Measurements from ENCODE around the gene DGKI.
"Not testable (repeated sequence)": the region's sequence is repeated elsewhere in the genome, so short reads cannot be mapped to it uniquely, and the experiment has no call there.

Gene DGKI

DNA sequence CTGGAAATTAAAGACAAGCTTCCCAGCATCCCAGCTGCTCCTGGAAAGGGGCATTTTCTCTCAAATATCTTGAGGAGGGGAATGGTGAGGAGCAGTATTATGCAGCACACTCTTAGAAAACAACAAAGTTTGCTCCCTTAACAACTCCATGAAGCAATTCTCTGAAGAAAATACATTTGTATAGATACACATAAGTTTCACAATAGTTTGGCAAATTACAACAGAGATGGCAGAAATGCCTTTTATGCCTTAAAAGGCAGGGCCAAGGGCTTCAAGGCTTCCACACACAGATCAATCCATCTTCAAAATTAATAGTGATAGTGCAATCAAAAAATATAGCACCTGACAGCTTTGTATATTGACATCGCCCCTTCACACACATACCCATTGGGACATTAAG, 12.2 kb downstream of the DGKI start:
- no peak for DNase-seq

DNA sequence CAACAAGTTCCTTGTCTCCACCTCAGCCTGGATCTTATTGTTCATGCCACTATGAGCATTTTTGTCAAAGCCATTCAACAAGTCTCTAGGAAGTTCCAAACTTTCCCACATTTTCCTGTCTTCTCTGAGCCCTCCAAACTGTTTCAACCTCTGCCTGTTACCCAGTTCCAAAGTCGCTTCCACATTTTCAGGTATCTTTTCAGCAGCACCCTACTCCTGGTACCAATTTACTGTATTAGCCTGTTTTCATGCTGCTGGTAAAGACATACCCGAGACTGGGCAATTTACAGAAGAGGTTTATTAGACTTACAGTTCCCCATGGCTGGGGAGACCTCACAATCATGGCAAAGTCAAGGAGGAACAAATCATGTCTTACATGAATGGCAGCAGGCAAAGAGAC, 13.8 kb downstream of the DGKI start:
- not testable (repeated sequence) for DNase-seq

DNA sequence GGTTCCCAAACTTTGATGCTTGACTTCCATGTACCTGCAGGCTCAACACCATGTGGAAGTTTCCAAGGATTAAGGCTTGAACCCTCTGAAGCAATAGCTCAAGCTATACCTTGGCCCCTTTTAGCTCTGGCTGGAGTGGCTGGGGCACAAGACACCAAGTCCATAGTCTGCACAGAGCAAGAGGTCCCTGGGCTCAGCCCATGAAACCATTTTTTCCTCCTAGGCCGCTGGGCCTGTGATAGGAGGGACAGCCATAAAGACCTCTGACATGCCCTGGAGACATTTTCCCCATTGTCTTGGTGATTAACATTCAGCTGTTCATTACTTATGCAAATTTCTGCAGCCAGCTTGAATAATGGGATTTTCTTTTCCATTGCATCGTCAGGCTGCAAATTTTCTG, 14.4 kb downstream of the DGKI start:
- no peak for DNase-seq

DNA sequence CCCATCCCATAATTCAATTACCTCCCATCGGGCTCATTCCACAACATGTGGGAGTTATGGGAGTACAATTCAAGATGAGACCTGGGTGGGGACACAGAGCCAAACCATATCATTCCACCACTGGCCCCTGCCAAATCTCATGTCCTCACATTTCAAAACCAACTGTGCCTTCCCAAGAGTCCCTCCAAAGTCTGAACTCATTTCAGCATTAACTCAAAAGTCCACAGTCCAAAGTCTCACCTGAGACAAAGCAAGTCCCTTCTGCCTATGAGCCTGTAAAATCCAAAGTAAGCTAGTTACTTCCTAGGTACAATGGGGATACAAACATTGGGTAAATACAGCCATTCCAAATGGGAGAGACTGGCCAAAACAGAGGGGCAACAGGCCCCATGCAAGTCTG, 15.2 kb downstream of the DGKI start:
- not testable (repeated sequence) for DNase-seq

DNA sequence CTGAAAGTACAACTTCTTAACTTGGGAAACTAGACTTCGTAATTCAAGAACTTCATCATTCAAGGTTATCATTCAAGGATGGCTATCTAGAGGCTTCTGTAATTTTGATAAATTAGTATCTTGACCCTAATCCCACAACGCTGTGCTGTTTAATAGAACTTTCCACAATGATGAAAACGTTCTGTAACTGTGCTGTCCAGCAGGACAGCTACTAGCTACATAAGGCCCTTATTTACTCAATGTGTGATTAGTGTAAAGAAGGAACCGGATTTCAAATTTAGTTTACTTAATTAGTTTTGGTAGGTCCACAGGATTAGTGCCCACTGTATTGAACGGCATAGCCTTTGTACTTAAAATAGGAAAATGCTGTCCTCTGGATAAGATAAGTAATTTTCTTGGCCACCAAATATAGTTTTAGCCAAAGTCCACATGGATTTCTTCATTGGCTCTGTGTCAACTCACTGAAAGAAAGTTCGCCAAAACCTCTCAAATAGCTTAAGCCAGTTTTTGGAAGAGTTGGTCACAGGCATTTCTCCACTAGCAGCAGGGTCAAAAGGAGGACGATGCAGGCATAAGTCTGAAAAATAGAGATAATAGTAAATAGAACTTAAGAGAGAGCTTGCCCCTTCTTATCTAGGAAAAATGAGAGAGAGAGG, 17.3 kb downstream of the DGKI start:
- DNase-seq: no peak

DNA sequence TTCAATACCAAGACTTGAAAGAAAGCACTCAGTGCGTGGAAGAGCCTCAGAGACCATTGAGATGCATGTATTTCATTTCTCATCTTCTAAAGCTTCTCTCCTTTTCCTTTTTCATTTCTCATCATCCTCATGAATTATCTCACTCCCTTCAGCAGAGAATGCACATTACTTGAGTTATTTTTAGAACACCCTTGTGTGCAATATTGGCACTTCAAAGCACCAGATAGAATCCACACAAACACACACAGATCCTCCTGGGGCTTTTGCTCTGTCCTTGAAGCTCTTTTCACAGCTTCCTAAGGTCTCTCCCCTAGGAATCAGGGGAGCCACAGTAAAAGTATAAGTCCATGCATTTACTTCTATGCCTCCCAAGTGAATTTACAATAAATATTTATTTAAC, 18.3 kb downstream of the DGKI start:
- DNase-seq: no peak

DNA sequence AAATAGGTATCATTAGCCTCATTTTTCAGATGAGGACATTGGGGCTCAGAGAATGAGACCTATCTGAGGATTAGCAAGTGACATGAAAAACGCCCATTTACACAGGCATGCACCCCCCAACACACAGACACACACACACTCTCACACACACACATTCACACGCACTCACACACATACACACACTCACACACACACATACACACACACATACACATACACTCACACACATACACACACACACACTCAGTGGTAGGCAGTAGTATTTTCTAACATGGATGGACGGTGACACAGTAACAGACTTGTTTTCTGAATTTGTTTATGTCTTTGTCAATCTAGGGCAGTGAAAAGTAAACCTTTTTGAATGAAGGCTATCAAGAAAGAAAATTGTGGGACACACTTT, 21.3 kb downstream of the DGKI start:
- DNase-seq: no peak

DNA sequence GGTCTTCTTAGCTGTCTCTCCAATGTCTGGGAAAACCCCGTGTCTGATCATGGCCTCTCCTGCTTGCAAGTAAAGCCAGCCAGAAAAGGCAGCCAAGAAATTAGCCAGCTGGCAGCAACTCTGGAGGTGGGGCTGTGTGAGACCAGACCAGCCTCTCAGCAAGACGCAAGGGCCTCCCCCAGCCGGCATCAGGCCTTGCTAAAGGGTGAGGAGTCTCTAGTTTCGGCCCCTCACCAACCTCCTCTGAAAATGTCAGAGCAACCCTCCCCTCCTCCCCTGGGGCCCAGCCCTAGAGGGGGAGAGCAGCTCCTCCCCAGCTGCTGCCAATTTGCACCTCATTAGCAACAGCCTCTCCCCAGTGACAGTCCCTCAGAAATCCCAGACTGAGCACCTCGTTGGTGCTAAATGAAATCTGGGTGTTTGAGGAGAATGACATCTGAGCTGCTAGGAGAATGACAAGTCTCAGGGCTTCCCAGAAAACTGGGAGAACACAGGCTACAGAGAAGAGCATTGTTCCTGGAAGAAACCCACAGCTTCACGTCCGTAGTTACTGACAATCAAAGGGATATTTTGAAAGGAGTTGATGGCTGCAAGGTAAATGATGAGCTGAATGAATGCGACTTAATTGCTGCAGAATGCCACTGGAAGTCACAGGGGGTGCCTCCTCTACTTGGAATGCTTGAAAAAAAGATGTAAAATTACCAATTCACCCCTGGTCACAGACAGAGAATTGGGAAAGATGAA, 25.9 kb downstream of the DGKI start:
- no peak for DNase-seq

DNA sequence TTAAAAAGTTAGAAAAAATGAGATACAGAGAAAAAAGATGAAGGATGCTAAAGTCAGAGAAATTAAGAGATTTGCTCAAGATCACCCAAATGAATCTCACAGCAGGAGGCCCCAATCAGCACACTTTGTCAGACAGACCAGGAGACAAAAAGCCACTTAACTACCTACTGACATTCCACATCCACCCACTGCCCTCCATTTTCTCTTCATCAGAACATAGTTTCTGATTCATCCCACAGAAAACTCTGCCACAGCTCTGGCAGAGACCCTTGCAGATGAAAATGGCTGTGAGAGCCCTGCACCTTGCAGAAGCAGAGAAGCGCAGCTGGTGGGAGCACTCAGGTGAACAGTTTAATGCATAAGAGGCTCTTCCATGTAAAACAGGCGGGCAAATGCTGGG, 26.6 kb downstream of the DGKI start:
- DNase-seq: no peak

DNA sequence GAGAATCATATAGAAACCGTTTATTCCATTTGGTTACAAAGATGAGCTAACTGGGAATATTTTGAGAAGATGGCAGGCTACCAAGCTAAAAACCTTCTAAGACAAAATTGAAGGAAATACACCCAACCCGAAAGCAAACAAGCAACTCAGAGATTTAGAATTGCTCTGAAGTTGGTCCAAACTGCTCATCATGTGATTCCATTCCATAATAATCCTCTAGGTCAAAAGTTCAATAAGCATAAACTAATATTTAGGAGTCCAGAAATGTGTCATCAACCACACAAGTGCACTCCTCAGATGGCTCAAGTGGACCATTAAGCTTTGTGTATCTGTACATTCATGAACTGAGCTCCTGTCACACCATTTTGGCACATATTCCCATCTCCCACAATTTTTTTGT, 28.7 kb downstream of the DGKI start:
- DNase-seq: no peak

DNA sequence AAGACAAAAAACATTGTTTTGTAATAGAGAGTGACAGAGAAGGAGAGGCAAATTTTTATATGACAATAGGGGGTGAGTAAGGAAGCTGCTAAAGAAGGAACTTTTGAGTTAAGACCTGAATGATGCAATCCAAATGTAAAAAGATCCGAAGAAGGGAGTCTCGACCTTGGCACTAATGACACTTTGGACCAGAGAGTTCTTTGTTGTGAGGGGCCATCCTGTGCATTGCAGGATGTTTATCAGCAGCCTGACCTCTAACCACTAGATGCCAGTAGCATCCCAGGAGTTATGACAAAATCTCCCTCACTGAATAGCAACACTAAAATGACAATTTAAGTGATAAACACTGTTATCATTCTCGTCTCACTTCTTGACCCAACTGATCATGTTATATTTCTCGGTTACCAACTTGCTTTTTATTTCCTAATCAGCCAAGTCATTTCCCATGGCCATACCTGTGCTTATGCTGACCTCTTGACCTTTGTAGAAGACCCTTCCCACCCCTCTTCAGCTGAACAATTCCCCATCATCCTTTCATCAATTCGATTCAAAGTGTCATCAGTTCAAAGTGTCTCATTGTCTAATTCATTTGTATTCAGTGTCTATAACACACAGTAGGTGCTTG, 30.0 kb downstream of the DGKI start:
- DNase-seq: peak; percentile 7

DNA sequence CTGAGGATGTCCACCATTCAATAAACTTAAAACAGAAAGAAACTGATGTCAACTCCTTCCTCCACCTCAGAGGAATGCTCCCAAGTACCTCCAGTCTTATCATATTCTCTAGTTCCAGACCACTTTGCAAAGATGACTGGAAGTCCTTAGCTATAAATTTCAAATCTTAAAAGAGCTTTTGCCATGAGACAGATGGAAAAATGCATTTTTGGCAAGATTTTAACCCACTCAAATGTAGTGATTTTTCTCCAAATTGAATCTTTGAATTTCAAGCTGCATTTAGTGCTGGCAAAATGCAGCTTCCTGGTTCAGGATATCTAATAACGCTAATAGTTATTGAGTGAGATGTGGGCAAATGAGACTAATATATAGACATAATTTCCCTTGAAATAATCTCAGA, 33.2 kb downstream of the DGKI start:
- no peak for DNase-seq

DNA sequence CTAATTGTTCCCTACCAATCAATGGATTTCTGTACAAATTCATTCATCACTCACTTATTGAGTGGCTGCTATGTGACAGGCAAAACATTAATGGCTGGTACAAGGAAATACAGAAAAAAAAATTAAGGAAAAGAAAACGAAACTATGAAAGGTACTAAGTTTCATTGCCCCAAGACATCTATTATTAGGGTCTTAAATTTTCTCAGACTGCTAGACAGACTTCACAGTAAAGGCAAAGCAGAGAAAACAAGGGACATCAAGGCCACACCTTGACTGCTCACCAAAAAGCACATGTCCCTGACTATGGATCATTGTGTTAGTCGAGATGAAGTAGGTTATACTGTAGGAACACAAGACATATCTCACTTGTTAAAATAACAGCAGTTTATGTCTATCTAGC, 36.5 kb downstream of the DGKI start:
- no peak for DNase-seq

DNA sequence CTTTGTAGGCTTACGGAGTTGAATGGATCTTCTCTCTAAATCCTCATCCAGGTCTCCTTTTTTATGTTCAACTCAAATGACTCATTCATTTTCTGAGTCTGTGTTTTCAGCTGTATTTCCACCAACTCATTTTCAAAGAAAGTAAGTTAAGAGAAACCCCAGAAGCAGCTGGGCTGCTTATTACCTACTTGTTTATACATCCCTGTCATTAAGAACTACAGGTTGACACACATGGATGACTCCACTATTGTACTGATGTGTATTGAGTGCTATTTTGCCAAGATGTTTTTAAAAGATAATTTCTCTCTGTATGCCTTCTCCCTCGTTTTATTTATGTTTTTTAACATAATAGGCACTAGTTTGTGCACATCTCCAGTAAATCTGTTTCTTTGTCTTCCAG, 41.9 kb downstream of the DGKI start:
- DNase-seq: no peak

DNA sequence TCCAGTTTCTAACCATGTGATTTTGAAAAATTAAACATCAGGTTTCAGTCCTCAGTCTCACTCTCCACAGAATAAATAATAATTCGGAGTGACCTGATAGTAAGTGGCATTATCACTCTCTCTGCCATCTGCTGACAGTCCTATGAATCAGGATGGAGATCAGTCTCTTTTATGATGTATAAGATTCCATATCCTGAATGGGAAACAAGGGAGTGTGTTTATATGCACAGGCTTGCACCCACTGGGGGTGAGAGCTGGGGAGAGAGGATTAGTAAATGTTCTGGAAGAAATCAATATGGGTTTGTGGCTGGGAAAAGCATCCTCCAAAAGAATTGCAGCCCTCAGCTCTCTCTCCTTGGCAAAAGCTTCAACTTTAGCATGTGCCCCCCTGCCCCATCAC, 45.3 kb downstream of the DGKI start:
- no peak for DNase-seq

DNA sequence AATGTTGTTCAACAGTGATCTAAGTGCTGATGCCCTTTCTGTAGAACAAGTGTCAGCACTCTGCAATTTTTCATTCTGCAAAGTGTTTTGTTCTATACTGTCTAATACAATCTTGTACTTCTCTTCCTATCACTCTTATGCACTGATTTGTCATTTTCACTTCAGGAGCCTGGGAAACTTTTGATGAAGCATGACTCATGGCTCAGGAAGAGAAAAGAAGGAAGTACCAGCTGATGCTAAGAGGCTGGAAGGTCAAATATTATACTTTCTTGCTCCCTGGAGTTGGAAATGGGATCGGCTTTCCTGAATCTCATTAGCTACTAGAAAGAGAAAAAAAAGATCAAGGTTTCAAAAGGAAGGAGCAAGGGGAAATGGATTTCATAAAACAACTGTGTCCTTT, 45.8 kb downstream of the DGKI start:
- peak; percentile 52 for DNase-seq

DNA sequence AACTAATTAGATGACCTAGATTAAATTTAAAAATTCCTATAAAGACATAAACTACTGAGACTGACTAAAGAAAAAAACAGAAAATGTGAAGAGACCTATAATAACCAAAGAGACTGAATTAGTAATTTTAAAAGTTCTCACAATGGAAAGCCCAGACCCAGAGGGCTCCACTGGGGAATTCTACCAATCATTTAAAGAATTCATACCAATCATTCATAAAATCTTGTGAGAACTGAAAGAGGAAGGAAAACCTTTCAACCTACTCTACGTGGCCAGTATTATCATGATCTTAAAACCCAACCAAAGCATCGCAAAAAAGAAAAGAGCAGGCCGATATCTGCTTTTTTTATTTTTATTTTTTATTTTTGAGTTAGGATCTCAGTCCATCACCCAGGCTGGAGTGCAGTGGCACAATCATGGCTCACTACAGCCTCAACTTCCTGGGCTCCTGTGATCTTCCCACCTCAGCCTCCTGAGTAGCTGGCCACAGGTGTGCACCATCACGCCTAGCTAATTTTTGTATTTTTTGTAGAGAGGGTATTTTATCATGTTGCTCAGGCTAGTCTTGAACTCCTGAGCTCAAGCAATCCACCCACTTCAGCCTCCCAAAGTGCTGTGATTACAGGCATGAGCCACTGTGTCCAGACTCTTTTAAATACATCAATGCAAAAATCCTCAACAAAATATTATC, 48.6 kb downstream of the DGKI start:
- DNase-seq: no peak

DNA sequence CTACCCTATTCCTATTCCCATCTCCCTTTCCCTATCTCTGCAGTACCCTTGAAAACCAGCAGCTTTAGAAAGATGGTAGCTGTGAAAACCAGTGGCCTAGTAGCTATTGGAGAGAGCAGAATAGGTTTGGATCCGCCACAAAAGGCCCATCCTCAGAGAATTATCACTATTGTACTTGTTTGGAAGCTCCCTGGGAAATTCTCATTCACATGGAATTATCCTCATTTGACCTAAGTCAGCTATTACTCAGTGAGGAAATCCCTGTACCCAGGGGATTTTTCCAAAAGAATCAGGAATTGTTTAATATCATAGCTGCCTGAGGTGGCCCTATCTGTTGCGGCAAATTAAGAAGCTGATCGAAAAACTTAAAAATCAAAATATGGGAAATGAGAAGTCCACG, 51.6 kb downstream of the DGKI start:
- DNase-seq: no peak

DNA sequence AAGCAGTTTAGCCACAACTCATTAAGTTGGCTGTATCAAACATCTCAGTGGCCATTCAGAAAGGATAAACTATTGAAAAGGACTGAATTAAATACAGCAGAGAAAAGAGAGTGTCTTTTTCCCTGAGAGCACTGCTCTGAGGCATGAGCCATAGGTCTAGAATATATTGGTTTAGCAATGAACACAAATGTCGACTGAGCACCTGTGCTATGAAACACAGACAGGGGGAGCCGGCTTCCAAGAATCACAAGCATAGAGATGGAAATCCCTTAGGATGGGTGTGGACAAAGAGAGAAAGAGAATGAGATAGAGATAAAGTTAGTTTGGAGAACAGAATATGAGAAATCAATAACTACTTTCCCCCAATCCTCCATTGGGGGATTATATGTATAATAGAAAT, 54.8 kb downstream of the DGKI start:
- DNase-seq: no peak

DNA sequence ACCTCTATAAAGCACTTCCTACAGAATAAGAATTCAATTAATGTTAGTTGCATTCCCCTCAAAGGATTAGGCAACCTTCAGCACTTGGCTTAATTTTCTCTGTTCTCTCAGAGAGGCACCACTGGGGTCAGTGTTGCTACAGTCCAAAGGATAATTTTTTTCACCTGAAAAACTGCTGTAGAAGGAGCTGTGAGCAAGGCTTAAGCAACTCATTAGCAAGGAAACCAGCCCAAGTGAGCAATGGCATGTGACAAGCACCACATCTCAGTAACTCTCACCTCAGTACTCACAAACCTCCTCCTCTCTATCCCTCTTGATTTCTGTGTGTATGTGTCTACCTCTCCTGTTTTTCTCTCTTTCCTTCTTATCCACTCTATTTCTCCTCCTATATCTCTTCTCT, 55.9 kb downstream of the DGKI start:
- no peak for DNase-seq

DNA sequence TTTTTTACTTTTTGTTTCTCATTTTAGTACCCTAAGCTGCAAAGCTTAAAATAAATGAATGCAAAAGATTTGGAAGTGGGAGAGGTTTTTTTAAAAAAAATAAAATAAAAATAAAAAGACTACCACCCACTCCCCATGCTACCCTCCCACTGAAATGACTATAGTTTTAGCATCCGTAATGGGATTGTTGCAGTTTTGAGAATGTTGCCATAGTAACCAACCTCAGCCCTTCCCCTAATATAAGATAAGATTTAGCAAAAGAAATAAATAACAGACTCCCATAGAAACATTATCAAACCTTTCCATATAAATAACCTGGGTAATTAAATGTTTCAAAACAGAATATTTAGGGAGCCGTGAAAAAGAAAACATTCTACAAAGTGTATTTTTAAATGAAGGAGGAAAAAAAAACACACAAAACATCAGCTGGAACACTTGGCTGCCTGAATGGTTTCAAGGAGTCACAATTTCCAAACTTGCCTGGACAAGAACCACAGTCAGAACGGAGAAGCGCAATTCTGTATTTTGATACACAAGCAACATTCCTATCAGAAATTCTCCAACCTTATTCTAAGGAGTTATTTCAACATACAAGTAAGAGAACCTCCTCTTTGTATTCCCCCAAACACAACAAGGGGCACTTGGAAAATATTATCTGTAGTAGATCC, 57.4 kb downstream of the DGKI start:
- no peak for DNase-seq

DNA sequence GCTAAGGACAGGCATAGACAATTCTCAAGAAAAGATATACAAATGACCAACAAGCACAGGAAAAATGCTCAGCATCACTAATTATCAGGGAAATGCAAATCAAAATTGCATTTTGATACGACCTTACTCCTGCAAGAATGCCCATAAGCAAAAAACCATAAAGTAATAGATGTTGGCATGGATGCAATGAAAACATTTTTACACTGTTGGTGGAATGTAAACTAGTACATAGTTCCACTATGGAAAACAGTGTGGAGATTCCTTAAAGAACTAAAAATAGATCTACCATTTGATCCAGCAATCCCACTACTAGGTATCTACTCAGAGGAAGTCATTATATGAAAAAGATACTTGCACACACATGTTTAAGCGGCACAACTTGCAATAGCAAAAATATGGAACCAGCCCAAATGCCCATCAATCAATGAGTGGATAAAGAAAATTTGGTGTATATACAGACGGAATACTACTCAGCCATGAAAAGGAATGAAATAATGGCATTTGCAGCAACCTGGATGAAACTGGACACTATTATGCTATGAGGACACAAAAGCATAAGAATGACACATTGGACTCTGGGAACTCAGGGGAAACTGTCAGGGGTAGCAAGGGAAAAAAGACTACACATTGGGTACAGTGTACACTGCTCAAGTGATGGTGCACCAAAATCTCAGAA, 59.3 kb downstream of the DGKI start:
- DNase-seq: no peak

DNA sequence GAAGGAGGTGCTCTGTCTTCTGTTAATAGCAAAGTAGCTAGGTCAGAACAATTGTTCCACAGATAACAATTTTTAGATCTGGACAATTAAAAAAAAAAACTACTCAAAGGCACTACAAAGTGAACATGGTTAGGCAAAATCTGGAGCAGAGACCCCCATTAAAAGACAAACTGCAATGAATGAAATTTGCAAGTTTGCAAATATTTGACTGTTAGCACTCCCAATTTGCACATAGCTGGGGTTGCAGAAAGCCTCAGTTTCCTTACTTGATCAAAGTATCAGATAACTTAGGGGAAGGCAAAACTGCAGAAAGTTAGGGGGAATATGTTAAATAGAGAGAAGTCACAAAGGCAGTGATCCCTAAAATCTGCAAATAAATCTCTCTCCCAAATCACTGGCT, 68.3 kb downstream of the DGKI start:
- DNase-seq: no peak

Data from suppressor macrophage treated with lipopolysaccharide for 4 hours (primary cell).